NCI-H1105 treated with DMSO at 0.1 percent for 48 hours (cell line): ENCODE data around the gene LARGE1.
"Not testable (repeated sequence)": the region's sequence is repeated elsewhere in the genome, so short reads cannot be mapped to it uniquely, and the experiment has no call there.

ENCODE experiments used
- DNase-seq: peaks from one replicate; lab custom pipeline; 2025; lab: John Stamatoyannopoulos, UW

Gene LARGE1

DNA sequence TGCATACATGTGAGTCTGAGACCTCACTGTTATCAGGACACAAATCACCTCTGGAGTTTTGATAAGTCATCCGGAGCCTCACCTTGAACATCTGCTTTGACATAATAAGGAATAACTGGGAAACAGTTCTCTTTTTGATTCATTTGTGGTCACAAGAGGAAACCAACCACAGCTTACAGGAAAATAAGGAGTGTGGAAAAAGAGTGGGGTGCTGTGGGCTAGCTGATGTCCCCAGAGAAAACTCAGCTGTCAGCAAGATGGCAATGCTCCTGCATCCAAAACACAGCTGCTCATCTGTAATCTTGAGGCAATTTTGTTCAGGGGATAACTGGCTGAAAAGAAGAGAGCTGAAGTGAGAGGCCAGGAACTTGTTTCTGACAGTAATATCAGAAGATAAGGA is 445.7 kb downstream of the LARGE1 start:
- DNase-seq, result no peak

DNA sequence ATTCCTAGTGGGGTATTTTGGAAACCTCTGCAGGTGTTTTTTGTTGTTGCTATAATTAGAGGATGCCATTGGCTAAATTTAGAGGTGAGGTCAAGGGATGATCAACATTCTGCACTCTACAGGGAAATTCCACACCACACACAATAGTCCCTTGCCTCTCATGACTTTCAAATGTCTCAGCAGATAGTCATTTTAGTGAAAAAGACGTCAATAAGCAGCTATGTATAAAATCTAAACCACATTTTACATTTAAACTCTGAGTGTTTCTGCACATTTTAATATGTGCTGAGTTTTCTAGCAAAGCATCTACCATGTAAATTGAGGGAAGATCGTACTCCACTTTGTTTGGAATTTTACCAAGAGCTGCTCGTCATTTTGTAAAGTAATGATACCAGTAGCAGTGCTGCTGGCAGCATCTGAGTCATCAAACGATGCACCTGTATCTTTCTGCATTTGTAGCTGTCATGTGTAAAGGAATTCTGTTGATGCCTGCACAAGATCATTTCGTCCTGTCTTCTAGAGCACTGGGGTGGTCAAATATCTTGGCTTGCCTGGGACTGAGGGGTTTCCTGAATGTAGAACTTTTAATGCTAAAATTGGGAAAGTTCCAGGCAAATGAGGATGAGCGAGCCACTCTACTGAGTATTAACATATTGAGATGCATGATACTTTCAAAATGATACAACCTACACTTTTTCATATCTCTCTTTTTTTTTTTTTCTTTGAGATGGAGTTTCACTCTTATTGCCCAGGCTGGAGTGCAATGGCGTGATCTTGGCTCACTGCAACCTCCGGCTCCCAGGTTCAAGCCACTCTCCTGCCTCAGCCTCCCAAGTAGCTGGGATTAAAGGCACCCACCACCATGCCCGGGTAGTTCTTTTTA is 447.6 kb downstream of the LARGE1 start:
- DNase-seq, result no peak

DNA sequence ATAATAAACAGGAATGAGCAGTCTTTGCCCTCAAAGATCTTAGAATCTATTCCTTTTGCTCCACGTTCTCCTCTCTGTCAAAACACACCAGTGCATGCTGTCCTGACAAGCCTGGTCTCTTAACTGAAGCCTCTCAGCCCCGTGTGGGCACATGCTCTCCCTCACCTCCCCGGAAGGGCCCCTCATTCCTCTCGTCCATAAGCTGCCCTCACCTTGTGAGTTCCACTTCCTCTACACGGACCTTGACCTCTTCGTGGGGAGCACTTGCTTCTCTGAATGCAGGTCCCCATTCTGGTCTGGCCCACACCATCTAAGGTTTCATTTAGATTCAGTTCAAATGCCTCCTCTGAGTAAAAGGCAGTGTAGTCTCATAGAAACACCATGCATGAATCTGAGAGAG is 449.8 kb downstream of the LARGE1 start:
- DNase-seq, result no peak

DNA sequence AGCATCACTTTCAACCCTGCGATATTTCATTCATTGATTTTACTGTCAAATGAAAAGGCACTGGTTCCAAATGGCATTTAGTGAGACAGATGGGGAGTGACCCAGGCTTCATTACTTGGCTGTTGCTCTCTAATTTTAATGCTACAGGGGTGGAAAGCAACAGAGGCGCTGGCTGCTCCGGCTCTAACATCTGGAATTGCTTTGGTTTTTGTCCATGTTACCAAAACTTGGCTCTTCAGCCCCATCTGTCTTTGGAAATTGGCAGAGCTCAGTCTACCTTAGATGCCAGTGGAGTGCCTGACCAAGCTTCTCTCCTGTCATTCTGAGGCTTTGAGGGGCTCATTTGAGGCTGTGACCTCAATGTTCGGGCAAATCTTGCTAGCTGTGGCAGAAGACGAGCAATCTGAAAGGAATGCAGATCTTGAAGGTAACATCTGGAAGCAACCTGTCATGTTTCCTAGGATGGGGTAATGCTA is 452.6 kb downstream of the LARGE1 start:
- no peak for DNase-seq

DNA sequence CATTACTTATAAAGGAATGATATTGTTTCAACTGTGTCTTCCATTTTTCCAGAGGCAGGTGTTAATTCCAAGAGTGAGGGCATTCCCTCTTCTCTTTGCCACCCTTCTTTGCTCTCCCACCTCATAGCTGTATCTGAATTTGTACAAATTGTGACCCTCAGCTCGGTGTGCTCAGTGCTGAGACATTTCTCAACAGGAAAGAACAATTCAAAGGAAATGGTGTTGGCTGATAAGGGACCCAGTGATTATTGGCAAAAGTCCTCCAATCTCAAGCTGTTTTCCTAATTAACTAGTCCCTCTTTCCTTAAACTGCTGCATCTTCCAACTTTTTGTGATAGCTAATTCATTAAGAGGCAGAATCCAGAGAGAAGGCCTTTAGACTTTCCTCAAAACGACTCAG is 453.2 kb downstream of the LARGE1 start:
- DNase-seq, result no peak

DNA sequence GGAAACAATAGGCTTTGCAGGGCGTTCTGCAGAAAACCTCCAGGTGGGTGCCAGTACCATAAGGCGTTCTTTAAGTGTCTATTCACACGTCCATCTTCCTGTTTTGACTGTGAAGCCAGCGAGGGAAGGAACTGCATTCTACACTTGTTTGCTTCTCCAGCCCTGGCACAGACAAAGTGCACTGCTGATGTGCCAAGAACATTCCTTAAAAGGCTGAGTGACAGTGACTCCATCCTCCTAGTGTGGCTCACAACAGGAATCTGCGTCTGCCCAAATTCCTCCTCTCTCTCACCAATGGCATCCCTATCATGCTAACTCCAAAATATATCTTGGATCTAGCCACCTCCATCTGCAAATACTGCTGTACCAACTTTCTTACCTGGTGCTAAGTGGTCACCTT is 454.7 kb downstream of the LARGE1 start:
- DNase-seq, result no peak

DNA sequence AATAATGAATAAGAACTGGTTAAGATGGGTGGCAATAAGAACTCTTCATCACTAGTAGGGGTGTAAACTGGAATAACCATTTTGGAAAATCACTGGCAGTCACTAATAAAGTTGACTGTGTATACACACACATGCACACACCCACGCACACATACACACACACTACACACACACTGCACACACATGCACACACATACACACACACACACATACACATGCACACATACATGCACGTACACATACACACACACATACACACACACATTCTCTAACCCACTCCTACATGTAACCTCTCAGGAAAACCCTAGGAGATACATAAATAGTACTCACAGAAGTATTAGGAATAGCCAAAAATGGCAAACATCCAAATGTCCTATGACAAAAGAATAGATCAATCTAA is 455.6 kb downstream of the LARGE1 start:
- DNase-seq, result no peak

DNA sequence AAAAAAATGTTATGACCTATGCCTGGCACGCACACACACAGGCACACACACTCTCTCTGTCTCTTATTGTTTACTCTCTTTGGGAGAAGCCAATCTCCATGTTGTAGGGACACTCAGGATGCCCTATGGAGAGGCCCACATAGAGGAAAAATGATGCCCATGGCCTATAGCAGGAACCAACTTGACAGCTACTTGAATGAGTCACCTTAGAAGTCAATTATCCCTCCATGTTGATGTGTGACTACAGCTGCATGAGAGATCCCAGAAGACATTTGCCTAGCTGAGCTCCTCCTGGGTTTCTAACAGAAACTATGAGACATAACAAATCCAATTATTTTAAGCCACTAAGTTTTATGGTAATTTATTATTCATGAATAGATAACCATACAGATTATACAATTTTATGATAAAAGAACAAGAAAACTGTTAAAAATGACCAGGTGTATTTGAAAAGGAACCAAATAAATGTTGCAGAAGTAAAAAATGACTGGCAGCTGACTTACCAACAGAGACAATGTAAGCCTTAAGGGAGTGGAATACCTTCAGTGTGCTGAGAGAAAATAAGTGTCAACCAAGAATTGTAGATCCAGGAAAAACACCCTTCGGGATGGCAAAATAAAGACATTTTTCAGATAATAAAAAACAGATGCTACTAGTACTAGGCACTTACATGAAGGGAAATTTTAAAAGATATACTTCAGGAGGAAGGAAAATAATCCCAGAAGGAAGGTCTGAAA is 458.4 kb downstream of the LARGE1 start:
- no peak for DNase-seq

DNA sequence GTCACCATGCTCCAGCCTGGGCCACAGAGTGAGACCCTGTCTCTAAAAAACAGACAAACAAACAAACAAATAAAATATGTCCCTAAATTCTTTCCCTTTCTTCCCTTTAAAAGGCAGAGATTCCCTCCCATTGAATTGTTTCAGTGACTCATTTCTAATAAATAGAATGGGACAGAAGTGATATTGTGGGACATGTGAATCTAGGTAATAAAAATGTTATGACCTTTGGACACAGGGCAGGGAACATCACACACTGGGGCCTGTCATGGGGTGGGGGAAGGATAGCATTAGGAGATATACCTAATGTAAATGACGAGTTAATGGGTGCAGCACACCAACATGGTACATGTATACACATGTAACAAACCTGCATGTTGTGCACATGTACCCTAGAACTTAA is 459.0 kb downstream of the LARGE1 start:
- not testable (repeated sequence) for DNase-seq

DNA sequence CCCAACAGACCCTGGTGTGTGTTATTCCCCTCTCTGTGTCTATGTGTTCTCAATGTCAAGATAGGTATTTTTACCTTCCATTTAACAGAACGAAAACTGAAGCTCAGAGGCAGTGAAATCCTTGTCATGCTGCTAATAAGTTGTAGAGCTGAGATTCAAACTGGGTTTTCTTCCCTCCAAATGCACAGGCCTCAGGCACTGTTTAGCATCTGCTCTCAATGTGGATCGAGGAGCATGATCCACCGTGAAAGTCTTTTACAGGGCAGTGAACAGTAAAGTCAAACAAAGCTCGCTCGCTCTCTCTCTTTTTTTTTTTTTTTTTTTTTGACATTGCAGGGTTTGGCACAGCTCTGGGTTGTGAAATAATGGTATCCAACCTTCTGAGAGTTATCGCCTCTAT is 461.1 kb downstream of the LARGE1 start:
- DNase-seq, result no peak

DNA sequence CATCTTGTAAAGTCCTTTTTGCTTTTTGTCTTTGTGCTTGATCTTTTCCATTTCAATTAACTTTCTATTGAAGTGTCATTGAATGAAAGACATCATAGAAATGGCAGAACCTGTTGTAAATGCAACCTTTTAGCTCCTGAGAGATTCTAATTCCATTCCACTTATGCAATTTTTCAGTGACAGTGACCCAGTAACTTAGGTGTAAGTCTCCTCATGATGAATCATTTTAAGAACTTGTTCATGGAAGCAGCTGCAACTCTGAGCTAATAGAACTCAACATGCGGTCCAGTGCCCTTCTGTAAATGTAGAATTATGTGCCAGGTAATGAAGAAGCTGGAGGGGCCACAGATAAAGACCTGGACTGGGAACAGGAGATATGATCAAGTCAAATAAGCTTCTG is 463.8 kb downstream of the LARGE1 start:
- DNase-seq, result no peak

DNA sequence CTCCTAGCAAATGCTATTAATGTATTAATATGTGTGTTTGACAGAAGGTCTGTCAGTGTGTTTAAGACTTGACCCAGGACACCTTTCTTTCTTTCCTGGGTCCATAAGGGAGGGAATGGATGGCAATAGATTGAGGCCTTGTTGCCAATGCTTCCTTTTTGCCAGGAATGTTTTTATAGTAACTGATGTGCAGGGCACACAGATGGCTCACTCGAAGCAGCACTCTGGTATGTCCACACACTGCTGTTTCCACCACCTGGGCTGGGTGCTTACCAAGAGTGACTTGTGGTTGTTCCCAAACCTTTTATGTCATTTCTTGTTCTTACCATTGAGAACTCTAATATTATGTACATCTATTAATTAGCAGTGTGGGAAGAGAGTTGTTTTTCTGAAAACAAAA is 465.2 kb downstream of the LARGE1 start:
- DNase-seq, result no peak

DNA sequence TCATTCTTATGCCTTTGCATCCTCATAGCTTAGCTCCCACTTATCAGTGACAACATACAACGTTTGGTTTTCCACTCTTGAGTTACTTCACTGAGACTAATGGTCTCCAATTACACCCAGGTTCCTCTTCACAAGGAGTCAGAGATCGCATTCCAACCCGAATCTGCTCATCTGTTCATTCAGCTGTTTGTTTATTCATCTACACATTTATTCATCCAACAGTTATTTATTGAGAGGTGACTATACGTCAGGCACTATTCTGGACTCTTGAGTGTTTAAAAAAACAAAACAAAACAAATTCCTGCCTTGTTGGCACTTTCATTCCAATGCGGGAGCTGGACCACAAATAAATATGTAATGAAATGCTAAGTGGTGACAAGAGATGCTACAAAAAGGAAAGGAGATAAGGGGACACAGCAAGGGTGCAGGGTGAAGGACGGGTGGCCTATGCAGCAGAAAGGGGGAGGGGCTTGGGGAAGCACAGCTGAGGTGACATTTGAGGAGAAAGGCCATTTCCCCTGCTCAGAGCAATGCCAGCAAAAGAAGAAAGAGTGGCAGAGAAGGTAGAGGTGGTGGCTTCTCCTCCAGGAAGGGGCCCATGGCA is 468.3 kb downstream of the LARGE1 start:
- DNase-seq, result no peak

DNA sequence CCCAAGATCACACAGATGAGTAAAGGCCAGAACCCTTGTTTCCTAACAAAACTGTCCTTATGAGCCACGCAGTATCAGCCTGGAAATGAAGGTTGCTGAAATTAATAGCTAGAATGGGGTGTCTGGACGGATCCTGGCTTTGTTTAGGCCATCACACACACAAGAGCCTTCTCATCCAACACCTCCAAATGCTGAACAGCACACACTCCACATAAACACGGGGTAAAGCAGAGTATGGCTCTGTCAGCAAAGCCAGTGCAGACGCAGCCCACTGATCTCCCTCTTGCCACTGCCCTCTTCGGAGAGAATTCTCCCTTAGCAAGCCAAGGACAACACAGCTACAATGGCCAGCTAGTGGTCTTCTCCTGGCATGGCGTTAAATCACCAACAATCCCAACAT is 469.5 kb downstream of the LARGE1 start:
- DNase-seq, result no peak

DNA sequence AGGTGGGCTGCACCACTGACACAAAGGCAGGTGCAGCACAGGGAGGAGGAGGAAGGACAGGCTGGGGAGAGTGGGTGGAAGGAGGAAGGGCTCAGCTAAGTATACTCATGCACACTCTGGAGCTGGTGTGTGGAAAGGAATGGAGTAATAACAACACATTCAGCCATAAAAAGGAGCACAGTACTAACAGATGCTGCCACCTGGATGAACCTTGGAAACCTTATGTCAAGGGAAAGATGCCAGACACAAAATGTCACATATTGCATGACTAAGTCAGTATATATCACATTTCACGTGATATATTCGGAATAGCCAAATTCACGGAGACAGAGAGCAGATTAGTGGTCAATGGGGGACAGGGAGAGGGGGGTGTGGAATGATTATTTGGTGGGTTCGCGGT is 472.5 kb downstream of the LARGE1 start:
- no peak for DNase-seq

DNA sequence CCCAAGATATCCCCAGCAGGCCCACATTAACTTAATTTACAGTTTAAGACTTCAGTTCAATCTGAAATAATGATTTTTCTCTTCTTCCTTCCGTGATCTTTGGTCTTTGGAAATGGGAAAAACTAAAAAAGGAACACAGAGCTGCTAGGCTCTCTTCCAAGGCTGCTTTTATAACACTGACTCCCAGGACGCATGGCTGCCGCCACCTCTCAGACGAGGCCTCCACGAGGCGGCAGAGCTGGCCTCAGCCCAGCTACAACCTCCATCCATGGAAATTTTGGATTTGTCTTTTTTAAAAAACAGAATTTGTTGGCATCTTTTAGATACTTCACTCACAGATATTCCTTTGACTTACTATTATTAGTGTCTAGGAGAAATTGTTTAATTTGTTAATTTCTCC is 476.6 kb downstream of the LARGE1 start:
- no peak for DNase-seq

DNA sequence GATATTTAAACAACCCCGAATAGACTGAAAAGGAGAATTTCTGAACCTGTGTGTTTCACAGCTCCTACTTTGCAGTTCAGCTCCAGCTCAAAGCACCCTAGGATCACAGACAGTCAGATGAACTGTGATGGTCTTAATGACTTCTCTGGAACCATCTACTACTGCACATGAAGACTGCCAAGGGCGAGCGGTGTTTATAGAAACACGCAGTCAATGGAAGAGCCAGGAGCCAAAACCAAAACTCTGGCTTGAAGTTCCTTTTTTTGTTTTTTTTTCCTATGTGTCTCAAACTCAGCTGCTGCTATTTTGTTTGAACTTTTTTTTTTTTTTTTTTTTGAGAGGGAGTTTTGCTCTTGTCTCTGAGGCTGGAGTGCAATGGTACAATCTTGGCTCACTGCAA is 479.5 kb downstream of the LARGE1 start:
- DNase-seq, result no peak

DNA sequence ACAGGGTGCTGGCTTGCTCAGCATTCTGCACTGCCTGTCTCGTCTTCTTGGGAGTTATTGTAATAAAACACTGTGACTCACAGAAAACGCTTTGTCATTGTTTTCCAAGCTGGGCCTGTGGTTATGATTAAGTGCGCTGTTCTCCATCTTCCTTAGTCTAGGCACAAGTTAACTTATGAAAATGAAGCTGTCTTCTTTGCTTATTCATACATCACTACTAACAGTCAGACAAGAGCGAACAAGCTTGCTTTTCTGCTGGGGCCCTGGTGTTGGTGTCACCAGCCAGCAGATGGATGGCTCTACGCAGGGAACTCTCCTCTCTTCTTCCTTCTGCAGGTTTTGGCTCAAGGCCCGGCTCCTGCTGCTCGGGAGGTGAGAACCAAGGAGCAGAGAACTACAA is 482.0 kb downstream of the LARGE1 start:
- DNase-seq, result no peak

DNA sequence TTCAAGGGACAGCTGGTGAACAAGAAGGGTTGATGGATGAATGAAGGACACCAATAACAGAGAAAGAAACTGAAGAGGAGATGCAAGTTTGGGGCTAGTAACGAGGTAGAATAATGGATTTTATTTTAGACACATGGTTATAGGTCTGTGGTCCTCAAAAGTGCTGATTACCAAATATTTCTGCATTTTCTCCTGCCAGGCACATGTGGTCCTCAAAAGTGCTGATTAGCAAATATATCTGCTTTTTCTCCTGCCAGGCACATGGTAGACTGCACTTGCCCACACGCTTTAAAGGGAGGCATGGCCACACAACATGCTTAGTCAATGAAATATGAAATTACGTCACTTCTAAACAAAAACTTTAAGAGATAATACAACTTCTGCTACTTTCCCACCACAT is 489.0 kb downstream of the LARGE1 start:
- no peak for DNase-seq

DNA sequence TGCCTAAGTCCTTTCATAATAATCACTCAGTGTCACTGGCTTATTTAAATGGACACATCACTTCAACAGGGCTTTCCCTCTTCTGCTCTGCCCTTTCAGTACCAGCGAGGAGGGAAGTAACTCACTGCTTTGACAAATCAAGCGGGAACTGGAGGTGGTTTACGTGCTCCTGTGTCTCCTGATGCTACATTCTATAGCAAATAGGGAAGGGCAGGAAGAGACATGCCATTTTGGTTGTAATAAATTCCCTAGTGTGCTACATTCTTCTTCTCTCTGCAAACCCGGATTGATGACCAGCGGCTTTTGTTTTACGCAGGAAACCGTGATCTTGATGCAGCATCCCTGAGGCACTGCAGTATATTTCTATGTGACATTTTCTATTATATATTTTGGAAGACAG is 491.0 kb downstream of the LARGE1 start:
- no peak for DNase-seq

DNA sequence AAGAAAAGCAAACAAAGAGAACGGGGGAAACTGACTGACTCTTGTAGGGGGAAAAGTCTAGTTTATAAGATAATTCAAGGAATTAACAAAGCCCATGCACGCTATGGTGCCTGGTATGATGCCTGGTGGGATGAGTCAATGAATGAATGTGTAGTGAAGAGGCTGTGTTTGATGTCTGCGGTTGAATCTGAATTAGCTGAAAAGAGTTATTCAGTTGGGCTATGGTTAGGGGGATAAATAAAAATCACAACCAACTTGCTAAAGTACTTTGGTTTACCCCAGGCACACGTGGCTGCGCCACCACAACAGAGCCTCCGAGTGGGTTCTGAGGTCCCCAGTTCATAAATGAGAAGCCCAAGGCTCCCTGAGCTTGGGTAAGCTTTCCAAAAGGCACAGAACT is 492.8 kb downstream of the LARGE1 start:
- DNase-seq, result no peak

DNA sequence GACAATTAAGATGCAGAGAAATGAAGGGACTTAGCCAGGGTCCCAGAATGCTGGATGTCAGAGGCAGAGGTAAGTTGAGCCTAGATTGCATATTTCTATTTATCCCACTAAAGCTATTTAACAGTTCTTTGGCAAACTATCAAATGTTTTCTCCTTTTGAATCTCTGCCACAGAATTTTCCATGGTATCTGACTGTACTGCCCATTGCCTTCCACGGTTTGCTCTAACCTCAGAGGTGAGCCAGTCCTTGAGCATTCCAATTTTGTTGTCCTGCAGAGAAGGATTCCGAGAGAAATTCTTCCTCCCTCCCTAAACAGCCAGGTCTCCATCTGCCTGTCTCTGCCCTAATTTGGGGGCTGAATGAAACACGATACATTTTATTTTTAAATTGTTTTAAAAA is 493.8 kb downstream of the LARGE1 start:
- no peak for DNase-seq

DNA sequence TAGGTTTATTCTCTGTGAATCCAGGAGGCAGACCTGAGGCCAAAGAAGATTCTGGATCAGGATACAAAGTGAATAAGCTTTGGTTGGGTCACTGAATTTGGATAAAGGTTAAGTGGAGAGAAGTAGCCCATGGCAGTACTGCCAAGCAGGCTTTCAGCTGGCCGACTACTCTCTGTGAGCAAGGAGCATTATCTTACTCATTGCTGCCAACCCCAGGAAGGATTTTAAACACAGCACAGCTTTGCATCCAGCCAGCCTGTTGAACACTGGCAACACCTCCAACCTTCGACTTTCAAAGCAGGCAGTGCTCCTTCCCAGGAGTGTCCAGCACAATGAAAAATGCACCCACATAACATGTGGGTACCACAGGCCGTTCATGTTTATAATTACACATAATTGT is 498.4 kb downstream of the LARGE1 start:
- no peak for DNase-seq
